Type B pancreatic cell (in vitro differentiated cells): ENCODE data around the gene RERE. TPM values are rescaled to one million over a fixed set of nuclear protein-coding genes. Genes with fewer than 3 reads are reported as not detected.
"Not testable (repeated sequence)": the region's sequence is repeated elsewhere in the genome, so short reads cannot be mapped to it uniquely, and the experiment has no call there.

Source experiments
- DNase-seq: peaks from one replicate; pipeline ENCODE4 v3.0.0; 2021; ENCODE audit warnings: mixed read lengths; ENCODE audit not compliant: unreplicated experiment; ENCODE audit errors: extremely low spot score
- H3K27ac Mint-ChIP-seq: 2 replicates; pipeline ENCODE4 v1.8.0; 2021; ENCODE audit warnings: mild to moderate bottlenecking, mixed read lengths
- H3K27me3 Mint-ChIP-seq: 2 replicates; pipeline ENCODE4 v1.8.0; 2021; ENCODE audit warnings: mixed read lengths
- H3K36me3 Mint-ChIP-seq: 2 replicates; pipeline ENCODE4 v1.8.0; 2021; ENCODE audit warnings: mixed read lengths
- H3K4me1 Mint-ChIP-seq: one replicate; pipeline ENCODE4 v1.8.0; 2021; ENCODE audit warnings: mixed read lengths; ENCODE audit not compliant: unreplicated experiment
- H3K4me3 Mint-ChIP-seq: 2 replicates; pipeline ENCODE4 v1.8.0; 2021; ENCODE audit warnings: mild to moderate bottlenecking, mixed read lengths
- H3K9me3 Mint-ChIP-seq: 2 replicates; pipeline ENCODE4 v1.8.0; 2021; ENCODE audit warnings: mixed read lengths
- CTCF ChIP-seq: fragments of 200-600 bp; sonication (generic); conservative IDR thresholded peaks from 2 replicates; pipeline ENCODE4 v1.5.0; 2021; ENCODE audit warnings: antibody characterized with exemption, mild to moderate bottlenecking
- total RNA-seq: library from RNA; stranded (reverse); gene quantifications from 2 replicates; pipeline ENCODE4 v1.2.1, GENCODE V29; 2021; ENCODE audit warnings: low replicate concordance

Gene RERE
- total RNA-seq, 1 donor from 2014 or later = 141 TPM

DNA sequence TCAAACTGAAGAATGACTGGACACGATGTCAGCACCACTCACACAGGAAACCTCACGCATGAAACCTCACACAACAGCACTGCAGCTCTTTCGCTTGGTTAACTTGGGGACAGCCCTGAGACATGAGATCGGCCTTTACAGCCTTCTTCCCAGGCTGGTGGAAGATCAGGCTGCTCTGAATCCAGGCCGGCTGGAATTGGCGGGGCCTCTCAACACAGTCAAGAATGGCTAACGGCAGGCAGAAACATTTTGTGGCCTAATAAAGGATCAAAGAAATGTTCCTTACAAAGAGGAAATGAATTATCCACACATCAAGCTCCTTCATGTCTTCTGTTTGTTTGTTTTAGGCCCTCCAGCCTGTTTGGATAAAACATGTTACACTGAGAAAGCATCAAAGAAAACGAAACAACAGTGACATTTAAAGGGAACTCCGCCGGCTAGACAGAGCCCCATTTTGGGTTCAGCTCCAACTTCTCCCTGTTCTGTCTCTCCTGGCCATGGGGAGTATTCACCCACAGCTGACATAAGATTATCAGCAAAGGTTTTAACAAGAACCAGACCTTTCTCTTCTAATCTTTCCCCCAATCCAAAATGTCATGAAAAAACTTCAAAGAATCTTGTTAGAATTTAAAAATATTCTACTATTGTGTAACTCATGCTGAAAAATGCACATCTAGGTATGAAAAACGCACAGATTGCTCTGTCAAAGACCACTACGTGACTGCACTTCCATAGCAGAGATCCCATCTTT lies 368.4 kb downstream of the RERE start:
- no peak for TF ChIP-seq CTCF
- H3K4me1 Mint-ChIP-seq = peaks cover 4% of the 10 kb centered on the region
- H3K27ac Mint-ChIP-seq = no peak overlapping the region
- no peaks in the 10 kb centered on the region for H3K27me3 Mint-ChIP-seq
- H3K9me3 Mint-ChIP-seq = peaks cover 5% of the 10 kb centered on the region
- DNase-seq = no peak
- no peak overlapping the region for H3K4me3 Mint-ChIP-seq
- peaks cover 14% of the 10 kb centered on the region for H3K36me3 Mint-ChIP-seq

- not testable (repeated sequence) for H3K27me3 Mint-ChIP-seq, H3K4me1 Mint-ChIP-seq, H3K4me3 Mint-ChIP-seq, DNase-seq, H3K9me3 Mint-ChIP-seq, H3K27ac Mint-ChIP-seq
- peaks cover 14% of the 10 kb centered on the region for H3K36me3 Mint-ChIP-seq
Observed at GRCh38 chr1:8448505-8448904, 368.9 kb downstream of the RERE start.

GRCh38 chr1:8447616-8448150 lies 369.8 kb downstream of the RERE start:
- DNase-seq = no peak
- no peak for TF ChIP-seq CTCF
- Mint-ChIP-seq H3K27ac (no peak overlapping the region), H3K9me3 (peaks cover 8% of the 10 kb centered on the region), H3K4me1 (peaks cover 4% of the 10 kb centered on the region), H3K36me3 (peaks cover 17% of the 10 kb centered on the region), H3K4me3 (no peak overlapping the region), H3K27me3 (no peaks in the 10 kb centered on the region)

DNA sequence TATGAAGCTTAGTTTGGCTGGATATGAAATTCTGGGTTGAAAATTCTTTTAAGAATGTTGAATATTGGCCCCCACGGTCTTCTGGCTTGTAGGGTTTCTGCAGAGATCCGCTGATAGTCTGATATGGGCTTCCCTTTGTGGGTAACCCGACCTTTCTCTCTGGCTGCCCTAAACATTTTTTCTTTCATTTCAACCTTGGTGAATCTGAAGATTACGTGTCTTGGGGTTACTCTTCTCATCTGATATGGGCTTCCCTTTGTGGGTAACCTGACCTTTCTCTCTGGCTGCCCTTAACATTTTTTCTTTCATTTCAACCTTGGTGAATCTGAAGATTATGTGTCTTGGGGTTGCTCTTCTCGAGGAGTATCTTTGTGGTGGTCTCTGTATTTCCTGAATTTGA lies 371.3 kb downstream of the RERE start:
- H3K27ac Mint-ChIP-seq = peak overlapping the region; percentile 73
- H3K4me1 Mint-ChIP-seq, H3K4me3 Mint-ChIP-seq: not testable (repeated sequence)

DNA sequence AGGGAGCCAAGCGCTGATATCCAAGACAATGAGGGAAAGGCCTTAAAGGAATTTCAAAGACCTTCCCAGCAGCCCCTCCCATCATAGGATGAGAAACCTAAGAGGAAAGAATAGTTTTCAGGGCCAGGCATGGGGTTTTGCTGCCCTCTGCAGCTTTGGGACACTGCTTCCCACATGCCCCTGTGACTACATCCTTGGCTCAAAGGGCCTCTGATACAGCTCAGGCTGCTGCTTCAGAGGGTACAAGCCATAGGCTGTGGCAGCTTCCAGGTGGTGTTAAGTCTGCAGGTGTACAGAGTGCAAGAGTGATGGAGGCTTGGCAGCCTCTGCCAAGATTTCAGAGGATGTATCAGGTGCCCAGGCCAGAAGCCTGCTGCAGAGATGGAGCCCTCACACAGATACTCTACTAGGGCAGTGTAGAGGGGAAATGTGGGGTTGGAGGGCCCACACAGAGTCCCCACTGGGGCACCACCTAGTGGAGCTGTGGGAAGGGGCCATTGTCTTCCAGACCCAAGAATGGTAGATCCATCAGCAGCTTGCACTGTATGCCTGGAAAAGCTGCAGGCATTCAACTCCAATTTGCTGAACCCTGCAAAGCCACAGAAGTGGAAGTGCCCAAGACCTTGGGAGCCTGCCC lies 373.8 kb downstream of the RERE start:
- DNase-seq = no peak
- peaks cover 11% of the 10 kb centered on the region for H3K9me3 Mint-ChIP-seq
- H3K36me3 Mint-ChIP-seq = peaks cover 21% of the 10 kb centered on the region
- H3K27me3 Mint-ChIP-seq = no peaks in the 10 kb centered on the region
- no peak overlapping the region for H3K27ac Mint-ChIP-seq
- TF ChIP-seq CTCF = no peak
- H3K4me1 Mint-ChIP-seq = peaks cover 23% of the 10 kb centered on the region
- no peak overlapping the region for H3K4me3 Mint-ChIP-seq

More for the DNA sequence above, 371.3 kb downstream of the RERE start:
- peaks cover 21% of the 10 kb centered on the region for H3K36me3 Mint-ChIP-seq
- peaks cover 11% of the 10 kb centered on the region for H3K9me3 Mint-ChIP-seq
- not testable (repeated sequence) for DNase-seq, H3K27me3 Mint-ChIP-seq

- H3K9me3 Mint-ChIP-seq = peaks cover 6% of the 10 kb centered on the region
- H3K4me1 Mint-ChIP-seq = peaks cover 28% of the 10 kb centered on the region
- H3K4me3 Mint-ChIP-seq = no peak overlapping the region
- no peaks in the 10 kb centered on the region for H3K27me3 Mint-ChIP-seq
- TF ChIP-seq CTCF = no peak
- peak overlapping the region; percentile 28 for H3K27ac Mint-ChIP-seq
- peaks cover 12% of the 10 kb centered on the region for H3K36me3 Mint-ChIP-seq
- no peak for DNase-seq
Observed at GRCh38 chr1:8441426-8441825, 376.0 kb downstream of the RERE start.
